ENCODE data around the gene SPOCK2. TPM values are rescaled to one million over a fixed set of nuclear protein-coding genes. Genes with fewer than 3 reads are reported as not detected.

Gene SPOCK2
- total RNA-seq, 1 donor = under 0.01 TPM

DNA sequence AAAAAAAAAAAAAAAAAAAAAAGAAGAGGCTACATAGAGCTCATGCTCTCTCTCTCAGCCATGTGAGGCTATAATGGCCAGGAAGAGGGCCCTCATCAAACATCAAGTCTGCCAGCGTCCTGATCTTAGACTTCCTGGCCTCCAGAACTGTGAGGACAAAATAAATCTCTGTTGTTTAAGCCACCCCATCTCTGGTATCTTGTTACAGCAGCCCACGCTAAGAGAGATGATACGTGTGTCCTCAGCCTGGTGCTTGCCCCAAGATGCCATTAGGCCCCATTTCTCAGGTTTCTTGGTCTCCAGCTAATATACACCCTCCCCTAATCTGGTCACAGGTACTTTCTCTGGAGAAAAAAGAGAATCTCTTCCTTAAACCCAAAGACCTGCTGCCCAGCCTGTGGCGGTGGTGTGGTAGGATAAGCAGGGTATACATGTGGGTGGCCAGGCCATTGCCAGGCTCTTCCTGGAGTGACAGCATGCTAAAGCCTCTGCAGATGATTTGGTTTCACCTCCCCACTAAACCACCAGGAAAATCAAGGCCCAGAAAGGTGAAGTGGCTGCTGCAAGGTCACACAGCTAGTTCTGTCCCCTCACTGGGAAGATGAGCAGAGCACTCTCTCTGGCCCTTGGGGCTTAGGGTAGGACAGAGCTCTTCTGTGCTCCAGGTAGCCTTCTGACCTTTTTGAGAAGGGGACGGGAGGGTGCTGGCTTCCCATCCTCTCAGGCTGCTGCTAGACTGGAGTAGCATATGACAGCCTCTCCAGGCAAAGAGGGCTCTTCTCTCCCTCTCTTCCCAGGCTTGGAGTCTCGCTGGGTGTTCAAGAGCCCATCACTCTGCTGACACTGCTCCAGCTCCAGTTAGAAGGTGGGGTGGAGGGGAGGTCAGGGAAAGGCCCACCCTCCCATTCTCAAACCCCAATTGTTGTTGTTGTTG, 5.2 kb downstream of the SPOCK2 start:
- TF ChIP-seq, protein P1, sequence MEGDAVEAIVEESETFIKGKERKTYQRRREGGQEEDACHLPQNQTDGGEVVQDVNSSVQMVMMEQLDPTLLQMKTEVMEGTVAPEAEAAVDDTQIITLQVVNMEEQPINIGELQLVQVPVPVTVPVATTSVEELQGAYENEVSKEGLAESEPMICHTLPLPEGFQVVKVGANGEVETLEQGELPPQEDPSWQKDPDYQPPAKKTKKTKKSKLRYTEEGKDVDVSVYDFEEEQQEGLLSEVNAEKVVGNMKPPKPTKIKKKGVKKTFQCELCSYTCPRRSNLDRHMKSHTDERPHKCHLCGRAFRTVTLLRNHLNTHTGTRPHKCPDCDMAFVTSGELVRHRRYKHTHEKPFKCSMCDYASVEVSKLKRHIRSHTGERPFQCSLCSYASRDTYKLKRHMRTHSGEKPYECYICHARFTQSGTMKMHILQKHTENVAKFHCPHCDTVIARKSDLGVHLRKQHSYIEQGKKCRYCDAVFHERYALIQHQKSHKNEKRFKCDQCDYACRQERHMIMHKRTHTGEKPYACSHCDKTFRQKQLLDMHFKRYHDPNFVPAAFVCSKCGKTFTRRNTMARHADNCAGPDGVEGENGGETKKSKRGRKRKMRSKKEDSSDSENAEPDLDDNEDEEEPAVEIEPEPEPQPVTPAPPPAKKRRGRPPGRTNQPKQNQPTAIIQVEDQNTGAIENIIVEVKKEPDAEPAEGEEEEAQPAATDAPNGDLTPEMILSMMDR (IDR thresholded peaks at IDR 0.05; ENCODE audit: insufficient read depth, low read depth, low read length) = no peak
- no peak for DNase-seq (ENCODE audit: low read depth)
- H3K4me3 ChIP-seq (ENCODE audit: low read depth, low read length) = no peak overlapping the region

GRCh38 chr10:72081772-72082590, 6.4 kb downstream of the SPOCK2 start:
- TF ChIP-seq, protein P1 (IDR thresholded peaks at IDR 0.05; ENCODE audit: insufficient read depth, low read depth, low read length) = no peak
- DNase-seq (ENCODE audit: low read depth) = no peak
- H3K4me3 ChIP-seq (ENCODE audit: low read depth, low read length) = no peak overlapping the region

DNA sequence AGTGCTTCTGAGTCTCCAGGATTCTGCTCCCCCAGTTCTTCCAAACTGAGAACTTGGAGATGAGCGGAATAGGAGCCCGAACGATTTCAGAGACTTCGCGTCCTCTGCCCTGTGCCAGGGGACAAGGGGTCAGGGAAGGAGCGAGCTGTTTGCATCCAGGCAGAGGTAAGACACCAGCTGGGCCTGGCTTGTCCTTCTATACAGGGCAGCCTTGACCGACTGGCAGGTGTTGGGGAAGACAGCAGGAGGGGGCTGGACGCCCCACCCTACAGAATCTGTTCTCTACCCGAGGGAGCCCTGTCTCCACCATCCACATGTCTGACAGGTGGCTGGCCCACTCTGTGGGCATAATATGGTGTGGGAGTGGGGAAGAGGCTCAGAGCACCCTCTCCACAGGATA, 7.1 kb downstream of the SPOCK2 start:
- no peak overlapping the region for H3K4me3 ChIP-seq (ENCODE audit: low read depth, low read length)
- DNase-seq (ENCODE audit: low read depth) = no peak
- TF ChIP-seq, protein P1 (IDR thresholded peaks at IDR 0.05; ENCODE audit: insufficient read depth, low read depth, low read length) = no peak

- TF ChIP-seq, protein P1 (IDR thresholded peaks at IDR 0.05; ENCODE audit: insufficient read depth, low read depth, low read length) = no peak
- no peak overlapping the region for H3K4me3 ChIP-seq (ENCODE audit: low read depth, low read length)
- DNase-seq (ENCODE audit: low read depth) = no peak
These were observed 8.0 kb downstream of the SPOCK2 start for GRCh38 chr10:72080042-72080975.

DNA sequence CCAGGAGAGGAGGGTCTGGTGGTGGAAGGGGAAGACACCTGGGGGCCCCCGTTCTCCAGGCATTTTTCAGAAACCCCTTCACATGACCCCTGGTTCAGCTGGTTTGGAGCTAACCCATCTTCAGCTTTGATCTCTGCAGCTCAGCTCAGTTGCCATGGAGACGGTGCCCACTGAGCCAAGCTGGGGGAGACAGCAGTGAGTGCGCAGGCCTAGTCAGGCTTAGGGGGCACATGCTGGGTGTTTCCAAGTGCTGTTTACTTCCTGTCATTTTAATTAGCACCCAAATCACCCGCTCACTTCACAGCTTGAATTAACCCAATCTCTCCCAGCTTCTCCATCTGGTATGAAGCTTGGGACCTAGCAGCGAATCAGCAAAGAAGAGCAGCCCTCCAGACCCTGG, 9.0 kb downstream of the SPOCK2 start:
- H3K4me3 ChIP-seq (ENCODE audit: low read depth, low read length) = no peak overlapping the region
- DNase-seq (ENCODE audit: low read depth) = no peak
- TF ChIP-seq, protein P1 (IDR thresholded peaks at IDR 0.05; ENCODE audit: insufficient read depth, low read depth, low read length) = no peak
